GM12891 (cell line): Measurements from ENCODE around the gene FARP2.

ENCODE experiments used
- DNase-seq: peaks from one replicate; pipeline ENCODE4 v3.0.0; 2011; ENCODE audit warnings: low spot score; ENCODE audit not compliant: insufficient read length
- FAIRE-seq: peaks from 2 replicates; lab custom pipeline; 2011; peaks lifted over from hg19 to GRCh38; lab: Jason Lieb, UNC
- PAX5 ChIP-seq: IDR thresholded peaks from 2 replicates; pipeline ENCODE4 v1.6.1; 2011; ENCODE audit warnings: low read length, moderate library complexity, mild to moderate bottlenecking; ENCODE audit not compliant: insufficient read depth, severe bottlenecking
- POLR2A ChIP-seq: IDR thresholded peaks from 2 replicates; pipeline ENCODE4 v1.6.1; 2011; ENCODE audit warnings: low read depth, low read length, control low read depth
- POLR2AphosphoS5 ChIP-seq: IDR thresholded peaks from 2 replicates; pipeline ENCODE4 v1.6.1; 2011; ENCODE audit warnings: low read depth, low read length, control low read depth
- POU2F2 ChIP-seq: IDR thresholded peaks from 2 replicates; pipeline ENCODE4 v1.6.1; 2011; ENCODE audit warnings: low read depth, mild to moderate bottlenecking, control low read depth, low read length, moderate library complexity
- SPI1 ChIP-seq: IDR thresholded peaks from 2 replicates; pipeline ENCODE4 v1.6.1; 2011; ENCODE audit warnings: low read depth, low read length, control low read depth
- TAF1 ChIP-seq: IDR thresholded peaks from 2 replicates; pipeline ENCODE4 v1.6.1; 2011; ENCODE audit warnings: low read depth, low read length, control low read depth

FARP2 gene

GRCh38 chr2:241539616-241540374 is 183.7 kb downstream of the FARP2 start:
- FAIRE-seq (no peak), DNase-seq (no peak)
- TF ChIP-seq POU2F2 (no peak), PAX5 (no peak), POLR2A (no peak), SPI1 (no peak), POLR2AphosphoS5 (no peak), TAF1 (no peak)

- FAIRE-seq: no peak
These were observed 184.3 kb downstream of the FARP2 start for GRCh38 chr2:241540401-241540770.

GRCh38 chr2:241540771-241541561 is 184.9 kb downstream of the FARP2 start:
- FAIRE-seq (peak; percentile 41), DNase-seq (peak; percentile 84)
- TF ChIP-seq POU2F2 (no peak), POLR2AphosphoS5 (no peak), PAX5 (no peak), TAF1 (no peak), POLR2A (no peak), SPI1 (no peak)

More at GRCh38 chr2:241540401-241540770, 184.3 kb downstream of the FARP2 start:
- TF ChIP-seq POLR2A (no peak), PAX5 (no peak), SPI1 (no peak), POU2F2 (no peak), POLR2AphosphoS5 (no peak), TAF1 (no peak)
- no peak for DNase-seq

- DNase-seq (no peak), FAIRE-seq (no peak)
- TF ChIP-seq POLR2A: no peak
- TF ChIP-seq SPI1: no peak
- no peak for TF ChIP-seq POLR2AphosphoS5
- no peak for TF ChIP-seq POU2F2
- TF ChIP-seq TAF1: no peak
- TF ChIP-seq PAX5: no peak
These were observed 185.6 kb downstream of the FARP2 start for GRCh38 chr2:241541564-241542277.

GRCh38 chr2:241542278-241542605 is 186.2 kb downstream of the FARP2 start:
- no peak for FAIRE-seq
- no peak for TF ChIP-seq POLR2A
- TF ChIP-seq TAF1: no peak
- no peak for TF ChIP-seq POLR2AphosphoS5
- no peak for TF ChIP-seq PAX5
- no peak for TF ChIP-seq POU2F2
- no peak for TF ChIP-seq SPI1
- no peak for DNase-seq
